Measurements from ENCODE around the gene SNX10.

DNA sequence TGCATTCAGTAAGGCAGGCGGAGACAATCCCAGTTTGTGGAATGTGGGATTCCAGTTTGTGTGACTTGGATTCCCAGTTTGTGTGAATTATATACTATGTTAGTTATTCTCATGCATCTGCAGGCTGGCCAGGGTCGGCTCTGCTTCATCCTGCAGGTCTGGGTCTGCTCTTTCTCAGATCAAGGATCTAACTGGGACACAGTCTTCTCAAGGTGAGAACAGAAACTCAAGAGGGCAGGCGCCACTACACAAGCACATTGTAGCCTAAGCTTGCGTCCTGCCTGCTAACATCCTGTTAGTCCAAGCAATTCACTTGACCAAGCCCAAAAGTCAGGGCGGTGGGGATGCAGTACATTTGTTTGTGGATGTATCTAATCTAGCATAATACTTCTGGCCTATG lies 131.1 kb downstream of the SNX10 start:
- TF ChIP-seq, protein P1, sequence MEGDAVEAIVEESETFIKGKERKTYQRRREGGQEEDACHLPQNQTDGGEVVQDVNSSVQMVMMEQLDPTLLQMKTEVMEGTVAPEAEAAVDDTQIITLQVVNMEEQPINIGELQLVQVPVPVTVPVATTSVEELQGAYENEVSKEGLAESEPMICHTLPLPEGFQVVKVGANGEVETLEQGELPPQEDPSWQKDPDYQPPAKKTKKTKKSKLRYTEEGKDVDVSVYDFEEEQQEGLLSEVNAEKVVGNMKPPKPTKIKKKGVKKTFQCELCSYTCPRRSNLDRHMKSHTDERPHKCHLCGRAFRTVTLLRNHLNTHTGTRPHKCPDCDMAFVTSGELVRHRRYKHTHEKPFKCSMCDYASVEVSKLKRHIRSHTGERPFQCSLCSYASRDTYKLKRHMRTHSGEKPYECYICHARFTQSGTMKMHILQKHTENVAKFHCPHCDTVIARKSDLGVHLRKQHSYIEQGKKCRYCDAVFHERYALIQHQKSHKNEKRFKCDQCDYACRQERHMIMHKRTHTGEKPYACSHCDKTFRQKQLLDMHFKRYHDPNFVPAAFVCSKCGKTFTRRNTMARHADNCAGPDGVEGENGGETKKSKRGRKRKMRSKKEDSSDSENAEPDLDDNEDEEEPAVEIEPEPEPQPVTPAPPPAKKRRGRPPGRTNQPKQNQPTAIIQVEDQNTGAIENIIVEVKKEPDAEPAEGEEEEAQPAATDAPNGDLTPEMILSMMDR (IDR thresholded peaks at IDR 0.05; ENCODE audit: low read length), result no peak
- TF ChIP-seq EZH2 (IDR thresholded peaks at IDR 0.05; ENCODE audit: borderline replicate concordance, low read length), result no peak

All from OCI-LY1 (cell line).